Measurements from ENCODE around the gene GLYATL1. TPM values are rescaled to one million over a fixed set of nuclear protein-coding genes. Genes with fewer than 3 reads are reported as not detected.

Gene GLYATL1
- total RNA-seq, 1 experiment from 2014 or later: 5.4 TPM

DNA sequence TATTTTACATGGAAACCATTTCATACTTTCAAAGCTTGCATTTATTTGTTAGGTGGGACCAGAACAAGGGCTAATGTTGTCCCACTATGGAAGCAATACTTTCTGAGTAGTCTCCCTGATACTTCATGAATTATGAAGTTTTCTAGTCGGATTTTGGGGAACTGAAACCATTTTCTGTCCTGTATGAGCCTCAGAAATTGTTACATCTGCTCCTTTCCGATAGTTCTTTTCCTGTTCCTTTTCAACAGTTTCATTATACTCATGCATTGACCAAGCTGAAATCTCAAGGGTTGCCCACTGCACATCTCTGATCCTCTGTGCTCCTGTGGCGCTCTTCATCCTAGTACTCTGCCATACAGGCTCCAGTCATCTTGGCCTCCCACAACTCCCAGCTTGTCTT lies 31.5 kb upstream of the GLYATL1 start (continued):
- TF ChIP-seq, protein P1, sequence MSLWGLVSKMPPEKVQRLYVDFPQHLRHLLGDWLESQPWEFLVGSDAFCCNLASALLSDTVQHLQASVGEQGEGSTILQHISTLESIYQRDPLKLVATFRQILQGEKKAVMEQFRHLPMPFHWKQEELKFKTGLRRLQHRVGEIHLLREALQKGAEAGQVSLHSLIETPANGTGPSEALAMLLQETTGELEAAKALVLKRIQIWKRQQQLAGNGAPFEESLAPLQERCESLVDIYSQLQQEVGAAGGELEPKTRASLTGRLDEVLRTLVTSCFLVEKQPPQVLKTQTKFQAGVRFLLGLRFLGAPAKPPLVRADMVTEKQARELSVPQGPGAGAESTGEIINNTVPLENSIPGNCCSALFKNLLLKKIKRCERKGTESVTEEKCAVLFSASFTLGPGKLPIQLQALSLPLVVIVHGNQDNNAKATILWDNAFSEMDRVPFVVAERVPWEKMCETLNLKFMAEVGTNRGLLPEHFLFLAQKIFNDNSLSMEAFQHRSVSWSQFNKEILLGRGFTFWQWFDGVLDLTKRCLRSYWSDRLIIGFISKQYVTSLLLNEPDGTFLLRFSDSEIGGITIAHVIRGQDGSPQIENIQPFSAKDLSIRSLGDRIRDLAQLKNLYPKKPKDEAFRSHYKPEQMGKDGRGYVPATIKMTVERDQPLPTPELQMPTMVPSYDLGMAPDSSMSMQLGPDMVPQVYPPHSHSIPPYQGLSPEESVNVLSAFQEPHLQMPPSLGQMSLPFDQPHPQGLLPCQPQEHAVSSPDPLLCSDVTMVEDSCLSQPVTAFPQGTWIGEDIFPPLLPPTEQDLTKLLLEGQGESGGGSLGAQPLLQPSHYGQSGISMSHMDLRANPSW (CRISPR knock-in tag; conservative IDR thresholded peaks at IDR 0.05; ENCODE audit: low read depth): no peak
- TF ChIP-seq FOXK1 (CRISPR knock-in tag; IDR thresholded peaks at IDR 0.05) (no peak), MXD4 (CRISPR knock-in tag; IDR thresholded peaks at IDR 0.05; ENCODE audit: borderline replicate concordance) (no peak), RELA (CRISPR knock-in tag; IDR thresholded peaks at IDR 0.05; ENCODE audit: borderline replicate concordance) (no peak), ESRRA (CRISPR knock-in tag; IDR thresholded peaks at IDR 0.05; ENCODE audit: borderline replicate concordance) (no peak), SP1 (CRISPR knock-in tag; conservative IDR thresholded peaks at IDR 0.05) (no peak)

- H3K4me1 Mint-ChIP-seq: no peaks in the 10 kb centered on the region
- no peak overlapping the region for H3K4me3 Mint-ChIP-seq
- no peak for TF ChIP-seq NFATC4 (CRISPR knock-in tag; IDR thresholded peaks at IDR 0.05)
- TF ChIP-seq, protein P2, sequence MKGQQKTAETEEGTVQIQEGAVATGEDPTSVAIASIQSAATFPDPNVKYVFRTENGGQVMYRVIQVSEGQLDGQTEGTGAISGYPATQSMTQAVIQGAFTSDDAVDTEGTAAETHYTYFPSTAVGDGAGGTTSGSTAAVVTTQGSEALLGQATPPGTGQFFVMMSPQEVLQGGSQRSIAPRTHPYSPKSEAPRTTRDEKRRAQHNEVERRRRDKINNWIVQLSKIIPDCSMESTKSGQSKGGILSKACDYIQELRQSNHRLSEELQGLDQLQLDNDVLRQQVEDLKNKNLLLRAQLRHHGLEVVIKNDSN (CRISPR knock-in tag; IDR thresholded peaks at IDR 0.05): no peak
- no peak for TF ChIP-seq ZNF232 (CRISPR knock-in tag; IDR thresholded peaks at IDR 0.05)
- no peak for TF ChIP-seq EMX1 (CRISPR knock-in tag; IDR thresholded peaks at IDR 0.05)
- TF ChIP-seq ZMAT4 (CRISPR knock-in tag; IDR thresholded peaks at IDR 0.05): no peak
- TF ChIP-seq CREB1 (CRISPR knock-in tag; IDR thresholded peaks at IDR 0.05): no peak
- no peak for TF ChIP-seq CREM (CRISPR knock-in tag; IDR thresholded peaks at IDR 0.05)
- no peak for TF ChIP-seq RELA (CRISPR knock-in tag; IDR thresholded peaks at IDR 0.05; ENCODE audit: borderline replicate concordance)
- ChIA-PET CTCF (interaction anchor here (1.3 to 1.5 kb wide), 2 partner anchors 11 to 146 kb away, joined by 3 to 4 read pairs; no protein-coding TSS in a partner anchor), POLR2A (no interaction called here)
- H3K27me3 Mint-ChIP-seq (ENCODE audit: low read depth): peaks cover 55% of the 10 kb centered on the region
- H3K27ac Mint-ChIP-seq: no peak overlapping the region
- ATAC-seq (no peak), DNase-seq (ENCODE audit: low spot score) (no peak)
- H3K36me3 Mint-ChIP-seq: peaks cover 13% of the 10 kb centered on the region
- H3K9me3 Mint-ChIP-seq: peaks cover 21% of the 10 kb centered on the region
Observed at GRCh38 chr11:58912124-58912523, 27.2 kb upstream of the GLYATL1 start.

- no peak for TF ChIP-seq ETV6 (CRISPR knock-in tag; IDR thresholded peaks at IDR 0.05)
- Mint-ChIP-seq H3K36me3 (peaks cover 25% of the 10 kb centered on the region), H3K9me3 (peaks cover 37% of the 10 kb centered on the region), H3K4me1 (no peaks in the 10 kb centered on the region), H3K27ac (no peak overlapping the region), H3K27me3 (ENCODE audit: low read depth) (peaks cover 48% of the 10 kb centered on the region), H3K4me3 (no peak overlapping the region)
- DNase-seq (ENCODE audit: low spot score) (no peak), ATAC-seq (no peak)
- ChIA-PET POLR2A (no interaction called here), CTCF (interaction anchor here (1.5 kb wide), 1 partner anchor 145 kb away, joined by 4 read pairs; no protein-coding TSS in a partner anchor)
Observed at GRCh38 chr11:58913685-58914084, 25.6 kb upstream of the GLYATL1 start.

GRCh38 chr11:58914821-58915543 lies 24.3 kb upstream of the GLYATL1 start:
- peaks cover 25% of the 10 kb centered on the region for H3K36me3 Mint-ChIP-seq
- H3K27me3 Mint-ChIP-seq (ENCODE audit: low read depth): peaks cover 40% of the 10 kb centered on the region
- POLR2A ChIA-PET: no interaction called here
- peaks cover 46% of the 10 kb centered on the region for H3K9me3 Mint-ChIP-seq
- TF ChIP-seq EMX1 (CRISPR knock-in tag; IDR thresholded peaks at IDR 0.05): no peak
- TF ChIP-seq CTCF (IDR thresholded peaks at IDR 0.05): no peak
- no peak for TF ChIP-seq SMAD3 (CRISPR knock-in tag; IDR thresholded peaks at IDR 0.05; ENCODE audit: borderline replicate concordance)
- TF ChIP-seq FOXK1 (CRISPR knock-in tag; IDR thresholded peaks at IDR 0.05): no peak
- TF ChIP-seq, protein P3, sequence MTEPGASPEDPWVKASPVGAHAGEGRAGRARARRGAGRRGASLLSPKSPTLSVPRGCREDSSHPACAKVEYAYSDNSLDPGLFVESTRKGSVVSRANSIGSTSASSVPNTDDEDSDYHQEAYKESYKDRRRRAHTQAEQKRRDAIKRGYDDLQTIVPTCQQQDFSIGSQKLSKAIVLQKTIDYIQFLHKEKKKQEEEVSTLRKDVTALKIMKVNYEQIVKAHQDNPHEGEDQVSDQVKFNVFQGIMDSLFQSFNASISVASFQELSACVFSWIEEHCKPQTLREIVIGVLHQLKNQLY (CRISPR knock-in tag; IDR thresholded peaks at IDR 0.05): no peak
- no peak for TF ChIP-seq ZNF317 (CRISPR knock-in tag; IDR thresholded peaks at IDR 0.05; ENCODE audit: borderline replicate concordance, low read depth)
- TF ChIP-seq ZNF416 (CRISPR knock-in tag; IDR thresholded peaks at IDR 0.05): no peak
- no peak for TF ChIP-seq FOXJ3 (CRISPR knock-in tag; IDR thresholded peaks at IDR 0.05; ENCODE audit: borderline replicate concordance)
- TF ChIP-seq ELF4 (CRISPR knock-in tag; IDR thresholded peaks at IDR 0.05; ENCODE audit: low read depth): no peak
- no peak for TF ChIP-seq PRRX2 (CRISPR knock-in tag; IDR thresholded peaks at IDR 0.05)
- no peak for TF ChIP-seq RELA (CRISPR knock-in tag; IDR thresholded peaks at IDR 0.05; ENCODE audit: borderline replicate concordance)
- no peak for TF ChIP-seq NFYB (CRISPR knock-in tag; conservative IDR thresholded peaks at IDR 0.05; ENCODE audit: low read depth)
- no peak for TF ChIP-seq CREM (CRISPR knock-in tag; IDR thresholded peaks at IDR 0.05)
- DNase-seq (ENCODE audit: low spot score) (no peak), ATAC-seq (no peak)
- H3K4me3 Mint-ChIP-seq: no peak overlapping the region
- H3K27ac Mint-ChIP-seq: no peak overlapping the region
- CTCF ChIA-PET: no interaction called here
- no peaks in the 10 kb centered on the region for H3K4me1 Mint-ChIP-seq
